Activated T-helper 9 cell treated with anti-CD3 and anti-CD28 coated beads, Interleukin-2, amount 50 U/mL, for 16 hours (primary cell): Measurements from ENCODE around the gene XPO4.
"Not testable (repeated sequence)": the region's sequence is repeated elsewhere in the genome, so short reads cannot be mapped to it uniquely, and the experiment has no call there.

Experiments used
- DNase-seq: peaks from one replicate; pipeline ENCODE4 v3.0.0-alpha.2; 2020; ENCODE audit warnings: low read depth

Gene XPO4

DNA sequence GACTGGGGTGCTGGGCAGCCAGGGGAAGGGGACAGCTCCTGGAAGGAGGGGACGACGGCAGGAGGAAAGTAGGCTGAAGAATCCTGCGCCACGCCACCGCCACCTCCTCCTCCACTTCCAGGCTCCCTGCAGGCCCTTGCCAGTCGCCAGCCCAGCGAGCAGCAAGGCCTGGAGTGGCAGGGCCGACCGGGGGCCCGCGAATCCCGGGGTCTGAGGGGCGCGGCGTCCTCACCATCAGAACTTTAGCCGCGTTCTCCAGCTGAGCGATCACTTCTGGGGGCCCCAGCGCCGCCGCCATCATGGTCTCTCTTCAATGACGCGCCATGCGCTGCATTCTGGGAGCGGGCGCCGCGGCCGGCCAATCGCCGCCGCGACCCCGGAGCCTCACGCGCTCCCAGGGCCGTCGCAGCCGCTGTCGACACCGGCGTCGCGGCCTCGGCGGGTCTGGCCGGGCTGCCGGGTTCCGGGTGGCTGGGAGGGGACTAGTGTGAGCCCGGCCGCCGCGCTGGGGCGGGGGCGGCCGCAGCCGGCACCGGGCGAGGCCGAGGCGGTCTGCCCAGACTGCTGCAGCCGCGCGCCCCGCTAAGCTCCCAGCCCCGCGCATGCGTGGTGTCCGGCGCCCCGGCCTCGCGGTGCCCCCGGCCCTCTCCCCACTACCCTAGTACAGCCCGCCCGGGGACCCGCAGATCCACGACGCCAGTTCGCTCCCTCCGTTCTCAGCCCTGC, at the start of gene XPO4:
Gene XPO4 (minus strand): TSS at position 309 of the 726 bp plus-strand sequence. CDS start 8 bp downstream, at position 301.
- peak; percentile 66 for DNase-seq

DNA sequence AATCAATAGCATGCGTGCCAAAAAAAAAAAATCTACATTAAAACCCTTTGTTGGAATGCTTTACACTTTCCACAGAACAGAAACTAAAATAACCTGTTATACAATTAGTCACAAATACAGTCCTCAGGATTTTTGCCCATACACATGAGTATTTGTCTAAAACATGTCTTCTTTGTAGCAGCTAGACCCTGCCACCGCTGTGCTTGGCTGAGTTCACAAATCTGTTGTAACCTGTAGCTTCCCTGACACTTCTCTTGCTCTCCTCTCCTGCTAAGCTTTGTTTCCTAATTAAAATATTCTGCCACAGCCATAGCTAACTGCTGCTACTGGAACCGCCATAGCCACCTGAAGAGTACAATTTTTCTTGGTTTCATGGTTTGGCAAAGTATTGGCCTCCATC, 45.5 kb upstream of the XPO4 start:
- DNase-seq = not testable (repeated sequence)

- DNase-seq = no peak
Observed at GRCh38 chr13:20945952-20946383, 43.4 kb upstream of the XPO4 start.

GRCh38 chr13:20942938-20943559, 40.5 kb upstream of the XPO4 start:
- no peak for DNase-seq

GRCh38 chr13:20940511-20940910, 38.0 kb upstream of the XPO4 start:
- not testable (repeated sequence) for DNase-seq

DNA sequence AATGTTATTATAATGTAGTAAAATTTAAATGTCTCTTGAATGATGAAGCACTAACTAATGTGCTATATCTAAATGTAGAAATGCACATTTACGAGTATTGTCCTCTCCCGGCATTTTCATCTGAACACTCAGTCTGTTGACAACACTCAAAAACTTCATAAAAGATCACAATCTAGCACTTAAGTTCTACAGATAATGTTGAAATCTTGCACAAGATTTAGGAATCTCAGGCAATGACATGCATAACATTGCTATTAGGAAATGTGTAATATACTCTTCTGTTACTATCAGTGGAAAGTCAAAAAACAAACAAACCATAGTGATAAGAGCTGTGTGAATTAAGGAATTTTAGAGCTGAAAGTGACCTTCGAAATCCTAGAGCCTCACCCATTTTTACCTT, 37.5 kb upstream of the XPO4 start:
- no peak for DNase-seq

- DNase-seq = no peak
Observed at GRCh38 chr13:20939662-20940061, 37.1 kb upstream of the XPO4 start.

DNA sequence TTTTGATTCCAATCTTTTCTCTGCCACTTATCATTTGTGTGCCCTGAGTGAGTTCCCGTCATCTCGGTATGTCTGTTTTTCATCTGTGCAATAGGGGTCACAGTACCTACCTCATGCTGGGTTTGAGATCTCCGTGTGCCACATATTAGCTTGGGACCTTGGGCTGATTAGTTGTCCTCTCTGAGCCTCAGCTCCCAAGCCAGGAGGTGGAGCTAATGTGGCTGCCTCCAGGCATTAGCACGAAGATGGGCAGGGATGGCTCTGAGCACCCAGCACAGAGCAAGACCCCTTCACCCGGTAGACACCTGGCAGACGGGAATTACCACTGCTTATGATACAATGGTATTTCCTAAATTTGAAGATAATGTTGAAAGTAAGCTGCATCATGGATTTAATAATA, 35.8 kb upstream of the XPO4 start:
- no peak for DNase-seq

DNA sequence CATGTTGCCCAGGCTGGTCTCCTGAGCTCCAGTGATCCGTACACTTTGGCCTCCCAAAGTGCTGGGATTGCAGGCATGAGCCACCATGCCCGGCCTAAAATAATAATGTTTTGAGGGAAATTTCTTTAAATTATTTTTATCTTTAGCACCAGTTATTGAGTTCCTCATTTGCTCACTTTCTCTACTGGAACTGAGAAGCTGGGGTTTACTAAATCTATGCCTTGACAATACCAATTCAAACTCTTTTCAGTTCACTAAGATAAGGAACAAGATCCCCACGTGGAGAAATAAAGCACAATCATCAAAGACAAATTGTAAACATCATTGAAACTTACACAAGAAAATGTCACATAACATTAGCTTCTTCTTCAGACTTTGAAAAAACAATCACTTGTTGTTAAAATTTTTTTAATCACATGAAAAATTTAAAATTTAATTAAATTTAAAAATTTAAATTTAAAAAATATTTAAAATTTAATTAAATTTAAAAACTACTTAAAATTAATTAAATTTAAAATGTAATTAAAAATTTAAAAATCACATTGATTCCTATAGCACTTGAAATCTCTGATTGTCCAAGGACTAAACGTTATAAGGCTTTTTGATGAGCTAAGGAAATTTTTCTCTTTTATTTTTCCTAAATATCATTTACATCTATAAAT, 25.2 kb upstream of the XPO4 start:
- DNase-seq = no peak

GRCh38 chr13:20925395-20925790, 22.8 kb upstream of the XPO4 start:
- DNase-seq = not testable (repeated sequence)

DNA sequence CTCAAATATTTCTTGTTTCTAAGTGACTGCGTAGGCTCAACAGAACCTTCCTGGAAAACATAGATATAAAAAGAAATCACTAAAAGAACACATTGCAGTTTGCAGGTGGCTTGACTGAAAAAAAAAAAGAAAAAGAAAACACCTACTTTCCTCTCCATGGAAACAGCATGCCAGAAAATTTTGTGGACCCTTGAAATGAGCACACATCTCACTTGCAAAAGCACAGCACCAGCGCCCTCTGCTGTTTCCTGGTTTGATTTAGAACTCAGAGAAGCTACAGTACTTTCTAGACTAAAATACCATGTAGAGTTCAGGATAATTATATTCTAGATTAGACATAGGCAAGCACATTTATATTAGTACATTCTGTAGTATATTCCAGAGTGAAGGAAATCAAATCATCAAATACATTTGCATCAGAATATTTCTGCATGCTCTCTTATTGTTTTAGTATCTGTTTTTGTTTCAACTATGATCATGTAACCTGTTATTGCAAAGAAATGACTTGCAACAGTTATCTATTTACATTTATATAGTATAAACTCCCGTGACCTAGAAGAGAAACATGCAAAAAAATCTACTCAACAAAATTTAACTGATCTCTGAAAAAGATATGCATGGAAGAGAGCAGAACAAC, 22.3 kb upstream of the XPO4 start:
- DNase-seq = peak; percentile 35

- DNase-seq = no peak
Observed at GRCh38 chr13:20923272-20923671, 20.7 kb upstream of the XPO4 start.

DNA sequence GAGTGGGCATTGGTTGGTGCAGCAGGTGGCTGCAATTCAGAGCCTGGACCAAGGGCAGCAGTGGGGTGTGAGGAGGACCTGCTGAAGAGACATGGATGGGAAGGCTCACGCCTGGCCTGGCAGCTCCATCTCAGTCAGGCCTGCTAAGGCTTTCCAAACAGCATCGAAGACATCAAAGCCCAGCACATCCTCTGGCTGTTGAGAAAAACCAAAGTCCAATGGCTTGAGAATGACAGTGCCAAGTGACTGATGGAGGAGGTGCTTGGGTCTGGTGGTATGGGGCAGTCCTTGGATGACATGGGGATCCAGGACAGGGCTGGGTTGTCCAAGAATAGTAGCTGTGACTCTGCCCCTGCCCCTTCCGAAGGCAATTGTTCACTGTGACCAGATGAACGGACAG, 19.0 kb upstream of the XPO4 start:
- DNase-seq = no peak

- DNase-seq = not testable (repeated sequence)
Observed at GRCh38 chr13:20915676-20916075, 13.1 kb upstream of the XPO4 start.

GRCh38 chr13:20911037-20911436, 8.5 kb upstream of the XPO4 start:
- no peak for DNase-seq

- no peak for DNase-seq
Observed at GRCh38 chr13:20908714-20909497, 6.4 kb upstream of the XPO4 start.

DNA sequence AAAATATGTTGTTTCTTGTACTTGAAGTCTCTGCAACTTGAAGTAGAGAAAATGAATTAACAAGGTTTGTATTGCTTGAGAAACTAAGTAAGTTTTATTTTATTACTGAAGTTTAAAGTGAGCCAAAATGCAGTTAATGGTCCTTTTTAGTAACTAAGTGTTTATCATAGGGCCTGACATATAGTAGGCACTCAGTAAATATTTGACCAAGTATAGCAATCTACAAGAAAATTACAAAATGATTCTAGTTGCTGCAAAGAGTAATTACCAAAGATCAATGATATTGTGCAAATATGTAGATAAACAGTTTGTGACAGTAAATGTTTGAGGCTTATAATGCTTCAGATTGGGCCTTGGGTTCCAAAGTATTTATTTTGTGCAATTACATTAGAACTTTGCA, 2.4 kb upstream of the XPO4 start:
- no peak for DNase-seq

DNA sequence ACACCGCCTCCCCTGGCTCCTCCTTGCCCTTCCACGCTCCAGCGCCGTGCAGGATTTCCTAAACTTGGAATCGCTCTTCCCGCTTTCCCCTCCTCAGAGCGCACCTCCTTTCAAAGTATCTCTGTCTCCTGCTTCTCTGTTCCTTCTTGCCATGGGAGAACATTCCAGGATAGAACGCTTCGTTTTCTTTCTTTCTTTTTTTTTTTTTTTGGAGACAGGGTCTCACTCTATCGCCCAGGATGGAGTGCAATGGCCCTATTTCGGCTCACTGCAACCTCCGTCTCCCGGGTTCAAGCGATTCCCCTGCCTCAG, 574 bp upstream of the XPO4 start:
- no peak for DNase-seq

DNA sequence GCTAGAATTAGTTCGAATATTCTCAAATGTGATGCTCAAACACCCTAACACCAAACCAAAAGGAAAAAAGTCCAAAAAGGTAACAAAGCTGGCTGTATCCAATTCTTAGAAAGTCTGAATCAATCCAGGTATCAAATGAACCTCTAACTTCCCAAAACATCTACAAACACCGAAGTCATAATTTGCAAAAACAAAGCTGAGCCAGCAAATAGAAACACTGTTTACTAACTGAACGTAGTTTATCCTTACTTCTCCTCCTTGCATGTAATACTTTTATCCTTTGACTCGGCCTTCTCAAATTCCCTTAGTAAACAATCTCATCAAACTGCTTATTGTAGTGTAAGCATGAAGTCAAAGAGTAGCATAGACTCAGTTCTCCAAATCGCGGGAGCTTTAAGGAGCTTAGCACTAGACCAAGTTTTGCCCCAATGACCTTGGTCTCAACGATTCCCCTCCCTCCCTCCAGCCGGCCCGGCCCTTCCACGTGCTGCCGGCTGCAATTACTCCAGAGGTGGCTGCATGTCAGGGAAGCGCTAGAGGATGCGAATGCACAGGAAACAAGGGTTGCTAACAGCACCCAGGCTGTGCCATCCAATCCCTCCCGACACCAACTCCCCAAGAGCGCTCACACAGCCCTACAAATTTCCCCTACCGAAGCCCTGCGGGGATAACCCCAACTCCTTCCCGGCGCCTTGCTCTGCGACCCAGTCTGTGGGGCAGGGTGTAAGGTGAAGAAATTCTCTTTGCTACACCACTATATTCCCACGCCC, 693 bp downstream of the XPO4 start:
- DNase-seq = peak; percentile 2

GRCh38 chr13:20894245-20894644, 8.3 kb downstream of the XPO4 start:
- no peak for DNase-seq

GRCh38 chr13:20891768-20892167, 10.8 kb downstream of the XPO4 start:
- DNase-seq = no peak
